WTC11 (cell line): ENCODE results near the gene SLC25A30. TPM values are rescaled to one million over a fixed set of nuclear protein-coding genes. Genes with fewer than 3 reads are reported as not detected.

ENCODE experiments used
- ATAC-seq: fragments of 200-7000 bp; cut with Tn5 transposase; 2 replicates; pipeline ENCODE4 v1.10.0; 2021; ENCODE audit warnings: mild to moderate bottlenecking, moderate library complexity
- CTCF ChIA-PET: fragments of 300-600 bp; sonication (Branson Sonifier 250); formaldehyde crosslinking; loops from one replicate; lab custom pipeline; 2021; ENCODE audit warnings: antibody characterized with exemption; lab: Charles Lee
- POLR2A ChIA-PET: fragments of 350-600 bp; sonication (Branson Sonifier 250); formaldehyde crosslinking; loops from one replicate; lab custom pipeline; 2021; ENCODE audit warnings: antibody characterized with exemption; lab: Charles Lee
- DNase-seq: peaks from one replicate; pipeline ENCODE4 v3.0.0; 2021; ENCODE audit warnings: low spot score
- H3K27ac Mint-ChIP-seq: 2 replicates; pipeline ENCODE4 v1.8.0; 2021; ENCODE audit warnings: mixed read lengths
- H3K27me3 Mint-ChIP-seq: 2 replicates; pipeline ENCODE4 v1.8.0; 2021; ENCODE audit warnings: low read depth, mild to moderate bottlenecking, moderate library complexity, mixed read lengths
- H3K36me3 Mint-ChIP-seq: 2 replicates; pipeline ENCODE4 v1.8.0; 2021; ENCODE audit warnings: mixed read lengths
- H3K4me1 Mint-ChIP-seq: 2 replicates; pipeline ENCODE4 v1.8.0; 2022; ENCODE audit warnings: mixed read lengths
- H3K4me3 Mint-ChIP-seq: 2 replicates; pipeline ENCODE4 v1.8.0; 2021; ENCODE audit warnings: mild to moderate bottlenecking, moderate library complexity, mixed read lengths
- H3K9me3 Mint-ChIP-seq: 2 replicates; pipeline ENCODE4 v1.8.0; 2021; ENCODE audit warnings: mixed read lengths
- AFF4 ChIP-seq: sonication (generic); formaldehyde crosslinking; IDR thresholded peaks from 2 replicates; pipeline ENCODE4 v1.8.1; 2023; ENCODE audit warnings: mild to moderate bottlenecking, missing genetic modification reagents, borderline replicate concordance
- CBFB ChIP-seq: sonication (generic); formaldehyde crosslinking; IDR thresholded peaks from 2 replicates; pipeline ENCODE4 v1.8.1; 2022; ENCODE audit warnings: mild to moderate bottlenecking, low read depth, missing genetic modification reagents
- CTCF ChIP-seq: fragments of 200-600 bp; IDR thresholded peaks from 2 replicates; pipeline ENCODE4 v1.8.0; 2022; ENCODE audit warnings: antibody characterized with exemption
- ESRRA ChIP-seq: sonication (generic); formaldehyde crosslinking; IDR thresholded peaks from 2 replicates; pipeline ENCODE4 v1.8.1; 2022; ENCODE audit warnings: mild to moderate bottlenecking, missing genetic modification reagents, borderline replicate concordance
- GRHL2 ChIP-seq: fragments of 250-450 bp; sonication (Bioruptor Pico); IDR thresholded peaks from 2 replicates; pipeline ENCODE4 v1.8.0; 2022; ENCODE audit warnings: mild to moderate bottlenecking, moderate library complexity; ENCODE audit not compliant: insufficient replicate concordance, severe bottlenecking
- MXD4 ChIP-seq: fragments of 250-450 bp; sonication (Bioruptor Pico); IDR thresholded peaks from 2 replicates; pipeline ENCODE4 v1.8.0; 2021; ENCODE audit warnings: mild to moderate bottlenecking, moderate library complexity, borderline replicate concordance
- MYBL2 ChIP-seq: sonication (generic); formaldehyde crosslinking; IDR thresholded peaks from 2 replicates; pipeline ENCODE4 v1.8.1; 2023; ENCODE audit warnings: mild to moderate bottlenecking, moderate library complexity, missing genetic modification reagents
- NFYB ChIP-seq: sonication (generic); formaldehyde crosslinking; conservative IDR thresholded peaks from 2 replicates; pipeline ENCODE4 v1.8.0; 2022; ENCODE audit warnings: low read depth, missing genetic modification reagents
- RELA ChIP-seq: sonication (generic); formaldehyde crosslinking; IDR thresholded peaks from 2 replicates; pipeline ENCODE4 v1.8.1; 2022; ENCODE audit warnings: missing genetic modification reagents, mild to moderate bottlenecking, borderline replicate concordance
- SOX15 ChIP-seq: fragments of 250-450 bp; sonication (Bioruptor Pico); IDR thresholded peaks from 2 replicates; pipeline ENCODE4 v1.9.0; 2021; ENCODE audit warnings: mild to moderate bottlenecking
- SP1 ChIP-seq: sonication (generic); formaldehyde crosslinking; conservative IDR thresholded peaks from 2 replicates; pipeline ENCODE4 v1.8.1; 2022; ENCODE audit warnings: missing genetic modification reagents
- ZNF138 ChIP-seq: sonication (generic); formaldehyde crosslinking; conservative IDR thresholded peaks from 2 replicates; pipeline ENCODE4 v1.8.1; 2022; ENCODE audit warnings: mild to moderate bottlenecking, moderate library complexity, missing genetic modification reagents
- total RNA-seq: library from RNA; stranded (reverse); gene quantifications from 3 replicates; pipeline ENCODE4 v1.2.3, GENCODE V29; 2021
- TF ChIP-seq, protein P1 (sequence below): sonication (generic); formaldehyde crosslinking; IDR thresholded peaks from 2 replicates; pipeline ENCODE4 v1.8.0; 2023; ENCODE audit warnings: missing genetic modification reagents
- TF ChIP-seq, protein P2 (sequence below): sonication (generic); formaldehyde crosslinking; IDR thresholded peaks from 2 replicates; pipeline ENCODE4 v1.8.0; 2022; ENCODE audit warnings: mild to moderate bottlenecking, missing genetic modification reagents
- TF ChIP-seq, protein P3 (sequence below): sonication (generic); formaldehyde crosslinking; IDR thresholded peaks from 2 replicates; pipeline ENCODE4 v1.8.1; 2023; ENCODE audit warnings: mild to moderate bottlenecking, missing genetic modification reagents, moderate library complexity
- TF ChIP-seq, protein P4 (sequence below): sonication (generic); formaldehyde crosslinking; IDR thresholded peaks from 2 replicates; pipeline ENCODE4 v1.8.0; 2023; ENCODE audit warnings: mild to moderate bottlenecking, missing genetic modification reagents

SLC25A30 gene
- total RNA-seq, 1 experiment from 2014 or later = 8.2 TPM

- no peak for TF ChIP-seq SP1 (CRISPR knock-in tag)
- TF ChIP-seq, protein P1, sequence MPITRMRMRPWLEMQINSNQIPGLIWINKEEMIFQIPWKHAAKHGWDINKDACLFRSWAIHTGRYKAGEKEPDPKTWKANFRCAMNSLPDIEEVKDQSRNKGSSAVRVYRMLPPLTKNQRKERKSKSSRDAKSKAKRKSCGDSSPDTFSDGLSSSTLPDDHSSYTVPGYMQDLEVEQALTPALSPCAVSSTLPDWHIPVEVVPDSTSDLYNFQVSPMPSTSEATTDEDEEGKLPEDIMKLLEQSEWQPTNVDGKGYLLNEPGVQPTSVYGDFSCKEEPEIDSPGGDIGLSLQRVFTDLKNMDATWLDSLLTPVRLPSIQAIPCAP = no peak
- TF ChIP-seq, protein P2, sequence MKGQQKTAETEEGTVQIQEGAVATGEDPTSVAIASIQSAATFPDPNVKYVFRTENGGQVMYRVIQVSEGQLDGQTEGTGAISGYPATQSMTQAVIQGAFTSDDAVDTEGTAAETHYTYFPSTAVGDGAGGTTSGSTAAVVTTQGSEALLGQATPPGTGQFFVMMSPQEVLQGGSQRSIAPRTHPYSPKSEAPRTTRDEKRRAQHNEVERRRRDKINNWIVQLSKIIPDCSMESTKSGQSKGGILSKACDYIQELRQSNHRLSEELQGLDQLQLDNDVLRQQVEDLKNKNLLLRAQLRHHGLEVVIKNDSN (CRISPR knock-in tag) = no peak
- TF ChIP-seq MXD4 = no peak
- no peak for TF ChIP-seq MYBL2 (CRISPR knock-in tag)
- TF ChIP-seq CBFB (CRISPR knock-in tag) = no peak
- no peak for TF ChIP-seq ESRRA (CRISPR knock-in tag)
- no peak for TF ChIP-seq RELA
- TF ChIP-seq NFYB (CRISPR knock-in tag) = no peak
Observed at GRCh38 chr13:45364876-45365557, 53.2 kb downstream of the SLC25A30 start (continued).

GRCh38 chr13:45362939-45363338, 55.2 kb downstream of the SLC25A30 start:
- ChIA-PET CTCF (interaction anchor here (0.5 to 2.2 kb wide), 17 partner anchors 9 to 1452 kb away, joined by 3 to 26 read pairs (median 4); partner anchors contain the start of genes SLC25A30 and TPT1), POLR2A (interaction anchor here (0.9 kb wide), 1 partner anchor 22 kb away, joined by 4 read pairs; the partner anchor contains the start of gene TPT1)
- Mint-ChIP-seq H3K9me3 (peaks cover 10% of the 10 kb centered on the region), H3K27ac (no peak overlapping the region), H3K36me3 (peaks cover 35% of the 10 kb centered on the region), H3K4me3 (no peak overlapping the region), H3K27me3 (no peaks in the 10 kb centered on the region; the same call in 1 of the 2 replicates), H3K4me1 (peaks cover 25% of the 10 kb centered on the region)
- ATAC-seq = peak; percentile 91
- peak; percentile 68 for DNase-seq
- TF ChIP-seq GRHL2 = no peak
- TF ChIP-seq CTCF = peak; percentile 54
- TF ChIP-seq, protein P3, sequence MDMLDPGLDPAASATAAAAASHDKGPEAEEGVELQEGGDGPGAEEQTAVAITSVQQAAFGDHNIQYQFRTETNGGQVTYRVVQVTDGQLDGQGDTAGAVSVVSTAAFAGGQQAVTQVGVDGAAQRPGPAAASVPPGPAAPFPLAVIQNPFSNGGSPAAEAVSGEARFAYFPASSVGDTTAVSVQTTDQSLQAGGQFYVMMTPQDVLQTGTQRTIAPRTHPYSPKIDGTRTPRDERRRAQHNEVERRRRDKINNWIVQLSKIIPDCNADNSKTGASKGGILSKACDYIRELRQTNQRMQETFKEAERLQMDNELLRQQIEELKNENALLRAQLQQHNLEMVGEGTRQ (CRISPR knock-in tag) = no peak
- no peak for TF ChIP-seq ESRRA (CRISPR knock-in tag)
- TF ChIP-seq, protein P4, sequence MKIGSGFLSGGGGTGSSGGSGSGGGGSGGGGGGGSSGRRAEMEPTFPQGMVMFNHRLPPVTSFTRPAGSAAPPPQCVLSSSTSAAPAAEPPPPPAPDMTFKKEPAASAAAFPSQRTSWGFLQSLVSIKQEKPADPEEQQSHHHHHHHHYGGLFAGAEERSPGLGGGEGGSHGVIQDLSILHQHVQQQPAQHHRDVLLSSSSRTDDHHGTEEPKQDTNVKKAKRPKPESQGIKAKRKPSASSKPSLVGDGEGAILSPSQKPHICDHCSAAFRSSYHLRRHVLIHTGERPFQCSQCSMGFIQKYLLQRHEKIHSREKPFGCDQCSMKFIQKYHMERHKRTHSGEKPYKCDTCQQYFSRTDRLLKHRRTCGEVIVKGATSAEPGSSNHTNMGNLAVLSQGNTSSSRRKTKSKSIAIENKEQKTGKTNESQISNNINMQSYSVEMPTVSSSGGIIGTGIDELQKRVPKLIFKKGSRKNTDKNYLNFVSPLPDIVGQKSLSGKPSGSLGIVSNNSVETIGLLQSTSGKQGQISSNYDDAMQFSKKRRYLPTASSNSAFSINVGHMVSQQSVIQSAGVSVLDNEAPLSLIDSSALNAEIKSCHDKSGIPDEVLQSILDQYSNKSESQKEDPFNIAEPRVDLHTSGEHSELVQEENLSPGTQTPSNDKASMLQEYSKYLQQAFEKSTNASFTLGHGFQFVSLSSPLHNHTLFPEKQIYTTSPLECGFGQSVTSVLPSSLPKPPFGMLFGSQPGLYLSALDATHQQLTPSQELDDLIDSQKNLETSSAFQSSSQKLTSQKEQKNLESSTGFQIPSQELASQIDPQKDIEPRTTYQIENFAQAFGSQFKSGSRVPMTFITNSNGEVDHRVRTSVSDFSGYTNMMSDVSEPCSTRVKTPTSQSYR = no peak
- TF ChIP-seq ZNF138 (CRISPR knock-in tag) = no peak

GRCh38 chr13:45361596-45362206, 56.5 kb downstream of the SLC25A30 start:
- Mint-ChIP-seq H3K4me3 (no peak overlapping the region; the same call in 1 of the 2 replicates), H3K27me3 (no peaks in the 10 kb centered on the region; the same call in 1 of the 2 replicates), H3K4me1 (peaks cover 15% of the 10 kb centered on the region), H3K9me3 (peaks cover 10% of the 10 kb centered on the region), H3K36me3 (peaks cover 38% of the 10 kb centered on the region), H3K27ac (peak overlapping the region; percentile 59)
- DNase-seq (no peak), ATAC-seq (peak; percentile 17)
- ChIA-PET CTCF (interaction anchor here (1.1 to 2.2 kb wide), 5 partner anchors 10 to 340 kb away, joined by 4 to 26 read pairs (median 6); no protein-coding TSS in a partner anchor), POLR2A (interaction anchor here (0.7 kb wide), 1 partner anchor 364 kb away, joined by 3 read pairs; no protein-coding TSS in a partner anchor)
- no peak for TF ChIP-seq AFF4 (CRISPR knock-in tag)
- TF ChIP-seq SOX15 (CRISPR knock-in tag) = no peak
